ENCODE data around the gene AK9. TPM values are rescaled to one million over a fixed set of nuclear protein-coding genes. Genes with fewer than 3 reads are reported as not detected.
A peak's percentile ranks its signal among the peaks of the same experiment; 100 is the strongest.

The AK9 gene
- total RNA-seq, 1 donor from 2014 or later, result 3.1 TPM

- DNase-seq (ENCODE audit: low read depth in 2 of 2), result no peak
Measured at GRCh38 chr6:109458774-109459531, 232.0 kb downstream of the AK9 start.

DNA sequence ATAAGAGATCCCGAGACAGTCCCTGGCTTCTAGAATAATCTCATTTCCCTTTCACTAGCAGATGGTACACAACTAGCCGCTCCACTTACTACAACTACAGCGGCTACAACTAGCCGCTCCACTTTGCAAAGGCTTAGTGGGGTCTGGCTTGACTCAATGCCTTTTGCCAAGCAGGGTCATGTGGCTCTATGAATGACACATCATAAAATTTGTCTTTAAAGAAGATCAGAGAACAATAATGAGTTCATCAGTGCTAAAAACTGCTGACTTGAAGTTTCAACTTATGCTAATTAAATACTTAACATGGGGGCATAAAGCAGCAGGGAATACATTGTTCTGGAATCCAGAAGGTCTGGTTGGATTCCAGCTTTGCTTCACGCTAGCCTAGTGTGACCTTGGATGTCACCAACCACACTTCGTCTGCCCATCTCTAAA, 233.4 kb downstream of the AK9 start:
- no peak for DNase-seq (ENCODE audit: low read depth in 2 of 2)

GRCh38 chr6:109456710-109457561, 234.1 kb downstream of the AK9 start:
- peak in 1 of 2 donors; percentile 36 for DNase-seq (ENCODE audit: low read depth in 2 of 2)

DNA sequence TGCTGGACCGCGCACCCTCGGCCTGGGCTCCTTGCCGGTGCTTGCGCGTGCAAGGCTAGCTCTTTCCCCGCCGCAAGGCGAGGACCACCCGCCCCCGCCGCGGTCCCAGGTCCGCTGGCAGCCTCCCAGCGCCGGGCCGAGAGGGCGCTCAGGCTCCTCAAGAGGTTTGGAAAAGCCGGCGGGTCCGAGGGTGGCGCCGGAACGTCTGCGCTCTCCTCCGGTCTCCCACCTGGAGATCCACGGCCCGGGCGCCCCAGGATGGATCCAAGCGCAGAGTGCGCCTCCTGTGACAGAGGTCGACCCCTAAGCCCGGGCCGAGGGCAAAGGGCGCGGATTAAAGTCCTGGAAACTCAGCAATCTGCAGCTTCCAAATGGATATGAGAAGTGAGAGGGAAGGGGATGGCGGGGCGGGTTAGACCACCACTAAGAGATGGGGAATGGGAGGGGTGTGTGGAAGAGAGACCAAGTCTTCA, 234.9 kb downstream of the AK9 start:
- DNase-seq (ENCODE audit: low read depth in 2 of 2), result no peak

DNA sequence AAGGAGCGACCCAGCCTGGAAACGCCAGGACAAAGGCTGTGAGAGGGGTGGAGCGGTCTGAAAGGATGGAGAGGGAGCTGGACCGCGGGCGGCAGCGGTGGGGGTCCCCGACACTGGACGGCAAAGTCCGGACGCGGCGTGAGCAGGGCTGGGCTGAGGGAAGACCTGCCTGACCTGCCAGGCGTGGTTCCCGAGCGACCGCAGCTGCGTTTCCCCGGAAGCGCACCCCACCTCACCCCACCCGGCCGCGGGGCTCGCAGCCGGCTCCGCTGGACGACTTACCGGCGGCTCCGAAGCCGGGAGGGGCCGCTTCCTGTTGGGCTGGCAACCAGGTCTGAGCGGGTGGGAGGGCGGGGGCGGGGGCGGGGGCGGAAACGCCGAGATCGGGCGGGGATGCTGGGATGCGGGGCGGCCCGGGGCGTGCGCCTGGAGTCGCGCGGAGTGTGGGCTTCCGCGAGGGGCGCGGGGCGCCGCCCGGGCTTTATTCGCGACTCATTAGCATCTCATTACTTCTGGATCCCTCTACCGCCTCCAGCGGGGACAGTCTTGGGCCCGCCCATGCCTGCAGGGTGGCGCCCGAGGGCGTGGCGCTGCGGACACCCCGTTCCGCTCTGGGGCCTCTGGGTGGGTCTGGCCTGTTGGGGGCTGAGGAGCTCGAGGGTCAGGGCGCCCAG, 235.4 kb downstream of the AK9 start, which contains the start of gene MICAL1:
Gene MICAL1 (minus strand): TSS at position 336 of the 674 bp plus-strand sequence. CDS start 1,576 bp downstream, outside the sequence.
- peak in 1 of 2 donors; percentile 36 for DNase-seq (ENCODE audit: low read depth in 2 of 2)

DNA sequence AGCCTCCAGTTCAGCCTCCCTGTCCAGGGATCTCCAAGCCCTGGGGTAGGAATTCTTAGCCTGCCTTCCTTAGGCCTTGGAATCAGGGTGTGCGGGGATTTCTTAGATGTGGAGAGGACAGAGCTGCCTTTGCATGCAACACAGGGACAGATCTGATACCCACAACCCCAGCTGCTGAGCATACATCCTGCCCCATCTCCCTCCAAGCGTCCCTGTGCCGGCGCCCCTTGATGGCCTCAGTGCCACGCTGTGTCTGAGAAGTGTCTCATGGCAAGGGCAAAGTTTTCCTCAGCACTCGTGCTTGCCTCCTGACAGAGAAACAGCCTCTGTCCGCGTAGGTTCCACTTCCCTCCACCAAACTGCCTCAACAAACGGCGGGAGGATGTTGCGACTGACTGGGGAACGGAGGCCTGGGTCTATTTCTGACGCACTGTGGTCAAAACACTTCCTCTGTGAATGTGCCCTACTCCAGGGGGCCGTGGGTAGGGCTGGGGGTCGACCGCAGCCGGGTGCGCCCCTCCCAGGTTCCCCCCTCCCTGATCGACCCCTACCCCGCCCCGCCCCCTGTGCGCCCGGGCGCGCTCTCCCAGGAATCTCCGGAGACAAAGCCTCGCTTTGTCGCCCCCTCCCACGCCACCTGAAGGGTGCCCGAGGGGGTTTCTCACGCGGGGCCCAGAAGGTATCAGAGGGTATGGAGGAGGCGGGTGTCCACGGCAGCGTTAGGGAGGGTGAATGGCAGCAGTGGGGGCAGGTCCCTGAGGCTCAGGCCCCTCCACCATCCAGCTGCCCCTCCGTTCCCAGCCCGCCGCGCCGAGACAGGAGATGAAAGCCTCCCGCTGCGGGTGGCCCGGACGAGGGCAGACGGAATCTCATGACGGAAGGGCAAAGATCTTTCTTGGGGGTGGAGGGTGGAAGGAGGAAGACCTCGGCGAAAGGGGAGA, 236.2 kb downstream of the AK9 start:
- no peak for DNase-seq (ENCODE audit: low read depth in 2 of 2)

- DNase-seq (ENCODE audit: low read depth in 2 of 2), result no peak
Measured at GRCh38 chr6:109453594-109454495, 237.2 kb downstream of the AK9 start.

DNA sequence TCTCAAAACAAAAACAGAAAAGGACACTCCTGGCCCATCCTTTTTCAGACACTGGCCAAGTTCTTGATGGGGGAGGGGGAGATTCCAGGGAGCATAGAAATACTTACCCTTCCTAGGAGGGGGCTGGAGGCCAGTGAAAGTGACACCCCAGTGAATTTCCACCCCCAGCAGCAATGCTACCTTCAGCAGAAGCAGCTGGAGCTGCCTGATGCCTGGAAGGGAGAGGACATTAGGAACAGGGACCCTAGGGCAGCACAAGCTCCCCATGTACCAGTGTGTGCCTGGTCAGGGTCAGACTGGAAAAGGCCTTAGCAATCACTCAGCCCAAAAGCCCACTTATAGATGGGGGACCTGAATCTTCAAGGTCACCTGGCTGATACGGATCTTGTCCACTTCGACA, 237.8 kb downstream of the AK9 start:
- no peak for DNase-seq (ENCODE audit: low read depth in 2 of 2)

GRCh38 chr6:109452181-109452580, 238.8 kb downstream of the AK9 start:
- DNase-seq (ENCODE audit: low read depth in 2 of 2), result no peak

GRCh38 chr6:109451376-109451775, 239.6 kb downstream of the AK9 start:
- no peak for DNase-seq (ENCODE audit: low read depth in 2 of 2)

DNA sequence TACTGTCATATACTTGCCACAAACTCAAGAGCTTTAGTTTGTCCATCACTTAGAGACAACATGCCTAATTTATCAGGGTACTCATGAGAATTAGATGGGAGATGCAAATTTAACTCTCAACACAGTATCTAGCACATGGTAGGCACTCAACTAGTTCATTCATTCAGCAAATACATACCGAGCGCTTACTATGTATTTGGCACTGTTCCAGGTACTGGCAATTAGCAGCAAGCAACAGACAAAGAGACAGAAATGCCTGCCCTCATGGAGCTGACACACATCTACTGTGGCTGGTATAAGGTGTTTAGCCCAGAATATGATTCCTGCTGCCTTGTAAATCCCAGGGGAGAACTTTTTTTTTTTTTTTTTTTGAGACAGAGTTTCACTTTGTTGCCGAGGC, 240.2 kb downstream of the AK9 start:
- no peak for DNase-seq (ENCODE audit: low read depth in 2 of 2)

DNA sequence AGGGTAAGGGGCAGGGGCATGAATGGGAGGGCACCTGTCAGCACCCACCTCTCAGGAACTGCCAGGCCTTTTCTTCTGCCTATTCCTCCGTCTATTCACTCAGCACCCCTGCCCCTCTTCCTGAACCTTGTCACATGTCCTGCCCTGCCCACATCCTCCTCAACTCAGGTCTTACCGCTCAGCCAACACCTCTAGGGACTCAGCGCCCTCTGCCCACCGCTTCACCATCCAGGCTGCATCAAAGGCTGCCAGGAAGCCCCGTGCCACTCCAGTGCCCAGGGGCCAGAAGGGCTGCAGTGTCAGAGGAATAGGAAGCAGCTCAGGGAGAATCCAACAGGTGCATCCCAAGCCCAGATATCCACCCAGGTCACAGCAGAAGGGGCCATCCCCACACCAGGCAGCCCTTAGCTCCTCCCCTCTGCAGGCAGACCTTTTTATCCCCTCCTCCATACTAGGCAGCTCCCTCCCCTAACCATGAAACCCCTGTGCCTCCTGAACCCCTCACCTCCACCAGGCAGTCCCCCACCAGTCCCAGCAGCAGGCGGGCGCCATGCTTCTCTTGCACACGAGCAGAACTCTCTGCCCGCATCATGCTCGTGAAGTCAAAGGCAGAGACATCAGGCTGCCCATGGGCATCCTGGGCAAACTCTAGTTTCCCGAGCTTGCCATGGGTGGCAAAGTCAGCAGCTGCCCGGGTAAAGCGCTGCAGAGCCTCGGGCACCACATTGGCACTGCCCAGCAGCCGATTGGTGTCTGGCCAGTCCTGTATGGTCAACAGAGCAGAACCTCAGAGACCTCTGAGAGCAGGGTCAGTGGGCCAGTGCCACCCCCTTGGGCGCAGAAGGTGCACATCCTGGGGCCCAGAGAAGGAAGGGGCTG, 241.0 kb downstream of the AK9 start:
- DNase-seq (ENCODE audit: low read depth in 2 of 2), result no peak

GRCh38 chr6:109449064-109449794, 241.8 kb downstream of the AK9 start:
- no peak for DNase-seq (ENCODE audit: low read depth in 2 of 2)

DNA sequence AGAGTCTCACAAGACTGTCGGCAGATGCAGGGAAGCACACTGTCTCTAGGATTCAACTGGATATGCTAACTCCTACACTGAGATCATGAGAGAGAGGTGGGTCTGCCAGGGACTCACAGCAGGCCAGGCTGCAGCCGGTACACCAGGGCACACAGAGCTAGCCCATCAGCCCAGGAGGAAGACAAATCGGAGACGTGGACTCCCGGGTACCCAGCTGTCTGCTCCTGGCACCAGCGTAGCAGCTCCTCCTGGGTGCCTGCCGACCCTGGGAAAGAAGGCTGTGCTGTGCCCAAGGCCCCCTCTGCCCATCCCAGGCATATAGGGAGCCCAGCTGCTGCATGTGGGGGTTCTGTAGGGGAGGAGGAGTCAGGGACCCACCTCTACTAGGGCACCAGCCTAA, 242.4 kb downstream of the AK9 start:
- no peak for DNase-seq (ENCODE audit: low read depth in 2 of 2)

DNA sequence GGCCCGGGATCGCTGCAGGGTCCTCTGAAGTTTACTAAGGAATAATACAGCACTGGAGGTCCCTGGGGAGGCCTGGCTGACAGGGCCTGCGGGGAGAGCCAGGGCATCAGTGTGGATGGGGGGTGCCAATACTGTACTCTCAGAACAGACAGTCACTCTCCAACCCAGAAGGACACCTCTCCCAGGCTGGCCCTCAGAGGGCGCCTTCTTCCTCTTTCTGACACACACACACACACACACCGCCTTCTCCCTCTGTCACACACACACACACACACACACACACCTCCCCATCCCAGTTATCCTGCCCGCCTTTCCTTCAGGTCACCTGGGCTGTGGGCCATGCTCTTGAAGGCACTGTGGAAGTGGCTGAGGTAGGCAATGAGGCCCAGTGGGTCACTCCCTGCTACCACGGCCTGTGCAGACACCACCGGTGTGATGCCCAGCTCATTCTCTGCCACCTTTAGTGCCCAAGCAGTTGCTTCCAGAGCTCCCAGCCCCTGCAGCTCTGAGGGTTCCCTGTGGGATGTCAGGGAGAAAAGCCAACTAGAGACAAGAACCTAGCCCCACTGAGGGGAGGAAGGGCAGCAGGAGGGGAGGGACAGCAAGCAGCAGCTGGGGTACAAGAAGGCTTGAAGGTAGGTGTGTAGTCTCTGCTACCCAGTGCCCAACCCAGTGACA, 243.0 kb downstream of the AK9 start:
- DNase-seq (ENCODE audit: low read depth in 2 of 2), result no peak

DNA sequence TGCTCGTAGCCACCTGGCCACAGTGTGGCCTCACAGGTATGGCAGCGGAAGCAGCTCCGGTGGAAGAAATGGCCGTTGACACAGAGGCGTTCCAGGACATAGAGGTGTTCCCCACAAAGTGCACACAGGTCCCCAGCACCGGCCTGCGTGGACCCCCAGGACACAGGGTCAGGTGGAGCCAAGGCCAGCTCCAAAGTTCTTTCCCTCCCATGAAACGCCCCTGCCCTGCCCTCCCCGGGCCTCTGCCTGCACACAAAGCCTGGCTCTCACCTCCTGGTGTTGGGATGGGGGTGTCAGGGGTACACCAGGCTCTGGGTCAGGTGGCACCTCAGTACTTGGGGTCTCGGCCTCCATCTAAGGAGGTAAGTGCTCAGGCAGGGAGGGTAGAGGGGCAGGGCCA, 243.9 kb downstream of the AK9 start:
- no peak for DNase-seq (ENCODE audit: low read depth in 2 of 2)

DNA sequence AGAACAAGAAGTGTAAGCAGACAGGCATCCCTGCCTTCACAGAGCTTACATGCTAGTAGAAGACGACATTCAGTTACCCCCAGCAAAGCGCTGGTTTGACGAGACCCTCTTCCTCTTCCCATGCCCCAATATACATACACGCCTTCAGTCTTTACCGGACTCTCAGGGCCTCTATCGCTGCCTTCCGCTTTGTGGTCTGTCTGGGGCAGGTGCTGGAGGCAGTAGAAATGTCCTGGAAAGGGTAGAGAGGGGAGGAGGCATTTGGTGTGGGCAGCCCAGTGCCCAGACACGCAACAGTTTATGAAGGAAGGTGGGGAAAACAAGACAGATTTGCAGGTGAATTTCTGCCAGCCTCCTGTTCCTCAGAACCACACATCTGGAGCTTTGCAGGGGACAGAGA, 244.5 kb downstream of the AK9 start:
- DNase-seq (ENCODE audit: low read depth in 2 of 2), result no peak
